ENCODE measurements around the gene YIPF1. TPM values are rescaled to one million over a fixed set of nuclear protein-coding genes. Genes with fewer than 3 reads are reported as not detected.

The YIPF1 gene
- polyA plus RNA-seq (ENCODE audit: insufficient read length in 3 of 3), result 10 to 100 TPM; 30.6 to 36.6 (median 35.5) TPM
- long read RNA-seq, donor 1, partial matches to known transcripts, result 14 of 17 reads
- long read RNA-seq, donor 1, other reads (novel, unspliced or antisense), result 0 of 17 reads
- long read RNA-seq, donor 2, transcript YIPF1-203 (11 exons, 1,602 nt), result major isoform, 8 of 159 reads
- long read RNA-seq, donor 2, partial matches to known transcripts, result 97 of 159 reads
- long read RNA-seq, donor 2, other reads (novel, unspliced or antisense), result 54 of 159 reads
- long read RNA-seq, donor 3, partial matches to known transcripts, result 9 of 11 reads
- long read RNA-seq, donor 3, other reads (novel, unspliced or antisense), result 0 of 11 reads
- long read RNA-seq, donor 4, partial matches to known transcripts, result 0 of 2 reads
- long read RNA-seq, donor 4, other reads (novel, unspliced or antisense), result 0 of 2 reads
- long read RNA-seq, donor 5, partial matches to known transcripts, result 0 of 2 reads
- long read RNA-seq, donor 5, other reads (novel, unspliced or antisense), result 0 of 2 reads
- long read RNA-seq, donor 6, partial matches to known transcripts, result 15 of 19 reads
- long read RNA-seq, donor 6, other reads (novel, unspliced or antisense), result 0 of 19 reads
- long read RNA-seq, donor 7, partial matches to known transcripts, result 15 of 17 reads
- long read RNA-seq, donor 7, other reads (novel, unspliced or antisense), result 0 of 17 reads
- long read RNA-seq, donor 8, partial matches to known transcripts, result 10 of 11 reads
- long read RNA-seq, donor 8, other reads (novel, unspliced or antisense), result 0 of 11 reads
- long read RNA-seq, donor 9, transcript YIPF1-203 (11 exons, 1,602 nt), result major isoform, 5 of 5 reads
- long read RNA-seq, donor 9, partial matches to known transcripts, result 0 of 5 reads
- long read RNA-seq, donor 9, other reads (novel, unspliced or antisense), result 0 of 5 reads
- long read RNA-seq, donor 10, partial matches to known transcripts, result 0 of 4 reads
- long read RNA-seq, donor 10, other reads (novel, unspliced or antisense), result 0 of 4 reads
- long read RNA-seq, donor 11, partial matches to known transcripts, result 6 of 9 reads
- long read RNA-seq, donor 11, other reads (novel, unspliced or antisense), result 0 of 9 reads
- long read RNA-seq, donor 12, partial matches to known transcripts, result 25 of 33 reads
- long read RNA-seq, donor 12, other reads (novel, unspliced or antisense), result 5 of 33 reads
- long read RNA-seq, donor 13, partial matches to known transcripts, result 10 of 12 reads
- long read RNA-seq, donor 13, other reads (novel, unspliced or antisense), result 0 of 12 reads
- long read RNA-seq, donor 14, result 0 reads
- long read RNA-seq, donor 15, transcript YIPF1-203 (11 exons, 1,602 nt), result major isoform, 6 of 32 reads
- long read RNA-seq, donor 15, partial matches to known transcripts, result 25 of 32 reads
- long read RNA-seq, donor 15, other reads (novel, unspliced or antisense), result 0 of 32 reads
- long read RNA-seq, donor 16, transcript YIPF1-203 (11 exons, 1,602 nt), result major isoform, 7 of 14 reads
- long read RNA-seq, donor 16, partial matches to known transcripts, result 0 of 14 reads
- long read RNA-seq, donor 16, other reads (novel, unspliced or antisense), result 5 of 14 reads

DNA sequence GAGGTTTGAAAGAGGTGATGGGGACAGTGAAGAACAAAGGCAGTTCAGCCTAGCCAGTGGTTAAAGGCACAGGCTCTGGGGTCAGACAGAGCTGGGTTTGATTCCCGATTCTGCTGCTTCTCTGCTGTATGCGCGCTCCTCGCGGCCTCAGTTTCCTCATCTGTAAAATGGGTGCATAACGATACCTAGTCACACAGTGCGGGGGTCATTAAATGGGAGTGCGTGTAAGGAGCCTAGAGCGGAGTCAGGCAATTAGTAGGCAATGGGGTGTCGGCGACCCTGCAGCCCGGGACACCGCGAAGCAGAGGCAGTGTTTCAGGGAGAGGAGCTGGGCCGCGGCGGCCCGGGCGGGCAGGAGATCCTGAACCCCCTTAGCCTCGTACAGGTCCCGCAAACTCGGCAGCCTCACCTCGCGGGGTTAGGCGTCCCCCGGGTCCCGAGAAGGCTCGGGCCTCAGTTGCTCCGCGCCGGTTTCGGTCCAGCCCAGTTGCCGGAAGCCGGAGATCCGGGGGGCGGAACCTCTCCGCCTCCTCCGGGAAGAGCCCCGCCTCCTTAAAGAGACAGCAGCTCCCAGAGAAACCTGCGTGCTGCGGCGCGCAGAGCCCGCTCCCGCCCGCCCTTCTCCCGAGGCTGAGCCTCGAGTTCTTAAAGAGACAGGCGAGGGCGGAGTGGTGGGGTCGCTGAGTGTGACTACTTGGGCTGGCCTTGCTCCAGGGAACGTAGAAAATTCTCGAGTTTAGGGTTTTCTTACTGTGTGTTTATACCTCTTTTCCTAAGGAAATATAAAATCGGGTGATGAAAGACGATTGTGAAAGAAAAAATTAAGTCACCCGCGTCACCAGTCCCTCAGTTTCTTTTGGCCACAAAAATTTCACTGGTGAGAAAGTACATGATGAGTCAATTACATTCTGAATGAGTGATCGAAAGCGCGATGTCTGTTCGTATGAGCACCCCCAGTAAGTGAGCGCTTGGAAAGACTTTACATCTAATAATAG is at the start of gene YIPF1:
YIPF1 (minus strand) TSS at position 494 of the 995 bp plus-strand sequence. CDS start 860 bp downstream, outside the sequence.
- peak; percentile 87 for DNase-seq

DNA sequence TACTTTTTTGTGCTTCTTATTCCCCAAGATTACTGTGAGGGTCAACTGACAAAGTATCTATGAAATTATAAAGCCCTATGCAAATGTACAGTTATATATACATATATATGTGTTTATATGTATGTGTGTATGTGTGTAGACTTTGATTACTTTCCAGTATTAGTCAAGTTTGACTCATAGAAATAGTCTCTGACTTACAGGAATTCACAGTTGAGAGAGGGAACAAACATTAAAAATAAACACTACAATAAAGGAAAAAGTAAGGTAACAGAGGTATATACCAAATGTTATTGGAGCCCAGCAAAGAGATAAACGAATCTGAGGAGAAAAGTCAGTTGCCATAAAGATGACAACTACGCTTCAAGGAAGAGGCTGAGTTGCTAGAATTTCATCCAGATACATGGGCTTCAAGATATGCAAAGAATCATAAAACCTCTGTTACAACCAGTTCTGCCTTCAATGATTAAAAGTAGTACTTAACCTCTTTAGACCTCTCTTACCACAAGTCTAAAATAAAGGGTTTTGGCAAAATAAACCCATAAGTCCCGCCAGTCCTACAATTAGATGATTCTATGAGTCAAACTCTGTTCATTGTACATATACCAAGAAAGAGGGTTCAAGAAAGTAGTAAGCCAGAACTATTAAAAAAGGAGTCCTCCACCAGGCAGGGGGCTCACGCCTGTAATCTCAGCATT is 48.7 kb upstream of the YIPF1 start:
- no peak for DNase-seq

DNA sequence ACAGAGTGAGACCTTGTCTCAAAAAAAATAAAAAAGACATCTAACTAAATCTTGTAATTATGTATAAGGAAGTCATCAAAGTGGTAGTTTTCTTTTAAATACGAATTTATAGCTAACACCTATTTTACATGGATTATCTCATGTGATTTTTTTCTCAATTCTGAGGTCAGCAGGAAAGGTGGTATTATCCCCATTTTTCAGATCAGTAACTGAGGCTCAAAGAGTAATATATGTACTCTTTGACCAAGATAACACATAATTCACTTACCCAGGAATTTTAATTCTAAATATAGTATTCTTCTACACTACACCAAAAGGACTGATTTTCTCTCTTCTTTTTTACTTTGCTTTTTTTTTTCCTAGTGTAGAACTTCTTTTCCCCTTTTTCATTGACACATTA is 46.8 kb upstream of the YIPF1 start:
- DNase-seq, result no peak

DNA sequence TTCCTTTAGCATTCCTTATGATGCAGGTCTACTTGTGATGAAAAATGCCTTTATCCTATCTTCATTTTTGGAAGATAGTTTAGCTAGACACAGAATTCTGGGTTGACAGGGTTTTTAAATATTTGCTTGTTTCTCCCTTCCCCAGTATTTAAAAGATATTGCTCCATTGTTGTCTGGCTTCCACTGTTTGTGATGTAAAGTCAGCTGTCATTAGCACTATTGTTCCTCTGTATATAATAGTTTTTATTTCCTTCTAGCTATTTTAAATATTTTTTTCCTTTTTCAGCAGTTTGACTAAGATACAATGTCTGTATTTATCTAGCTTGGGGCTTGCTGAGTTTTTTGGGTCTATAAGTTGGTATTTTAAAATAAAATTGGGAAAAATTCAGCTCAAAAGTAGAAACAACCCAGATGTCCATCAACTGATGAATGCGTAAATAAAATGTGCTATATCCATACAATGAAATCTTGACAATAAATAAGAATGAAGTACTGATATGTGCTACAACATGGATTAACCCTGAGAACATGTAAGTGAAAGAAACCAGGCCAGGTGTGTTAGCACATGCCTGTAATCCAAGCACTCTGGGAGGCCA is 44.7 kb upstream of the YIPF1 start:
- DNase-seq, result no peak

DNA sequence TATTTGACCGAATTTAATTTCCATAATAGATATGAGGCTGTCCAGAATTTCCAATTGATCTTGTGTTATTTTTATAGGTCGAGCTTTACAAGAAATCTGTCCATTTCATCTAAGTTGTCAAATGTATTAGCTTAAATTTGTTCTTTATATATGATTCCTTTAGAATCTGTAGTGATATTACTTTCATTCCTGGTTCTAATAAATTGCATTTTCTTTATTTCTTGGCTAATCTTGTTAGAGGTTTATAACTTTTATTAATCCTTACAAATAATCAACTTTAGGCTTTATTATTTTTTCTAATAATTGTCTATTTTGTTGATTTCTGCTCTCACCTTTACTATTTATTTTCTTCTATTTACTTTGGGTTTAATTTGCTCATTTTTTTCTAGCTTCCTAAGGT is 41.9 kb upstream of the YIPF1 start:
- DNase-seq, result no peak

DNA sequence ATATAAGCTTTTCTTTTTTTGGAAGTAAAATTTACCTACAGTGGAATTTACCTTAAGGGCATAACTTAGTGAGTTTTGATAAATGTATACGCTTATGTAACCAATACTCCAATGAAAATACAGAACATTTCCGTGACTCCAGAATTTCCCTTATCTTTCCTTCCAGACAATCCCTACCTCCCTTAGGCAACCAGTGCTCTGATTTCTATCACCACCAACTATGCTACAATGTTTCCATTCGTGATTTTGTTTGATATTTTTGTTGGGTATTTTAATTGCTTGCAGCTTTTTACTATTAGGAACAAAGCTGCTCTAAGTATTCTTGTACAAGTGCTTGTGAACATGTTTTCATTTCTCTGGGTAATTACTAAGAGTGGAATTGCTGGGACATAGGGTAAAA is 41.3 kb upstream of the YIPF1 start:
- no peak for DNase-seq

DNA sequence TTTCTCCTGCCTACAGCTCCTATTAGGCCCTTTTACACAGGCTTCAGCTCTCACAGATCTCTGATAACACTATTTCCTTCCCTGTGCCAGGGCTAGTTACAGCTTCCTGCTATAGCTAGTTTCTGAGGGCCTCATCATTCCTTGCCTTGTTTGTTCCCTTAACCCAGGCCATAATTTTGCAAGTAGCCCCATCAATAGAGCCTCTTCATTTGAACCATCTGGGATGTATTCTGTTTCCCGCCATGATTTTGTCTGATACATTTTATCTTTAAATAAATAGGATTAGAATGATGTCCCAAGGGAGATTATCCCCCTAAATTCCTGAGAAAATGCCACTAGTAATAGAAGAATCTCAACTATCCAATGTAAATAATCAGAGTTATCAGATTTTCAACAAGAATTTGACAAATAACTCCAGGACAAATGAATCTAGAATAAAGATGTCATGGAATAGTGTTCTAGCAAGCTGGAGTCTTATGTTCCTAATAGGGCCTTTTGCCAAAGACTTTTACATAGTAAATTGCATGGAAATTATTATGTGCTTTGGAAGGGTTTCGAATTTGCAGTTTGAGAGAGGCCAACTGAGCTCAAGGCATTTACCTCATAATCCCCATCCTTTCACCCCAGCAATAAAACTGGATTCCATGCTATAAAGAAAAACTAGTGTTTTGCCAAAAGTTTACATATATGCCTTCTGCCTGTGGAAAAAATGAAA is 39.8 kb upstream of the YIPF1 start:
- peak; percentile 54 for DNase-seq

DNA sequence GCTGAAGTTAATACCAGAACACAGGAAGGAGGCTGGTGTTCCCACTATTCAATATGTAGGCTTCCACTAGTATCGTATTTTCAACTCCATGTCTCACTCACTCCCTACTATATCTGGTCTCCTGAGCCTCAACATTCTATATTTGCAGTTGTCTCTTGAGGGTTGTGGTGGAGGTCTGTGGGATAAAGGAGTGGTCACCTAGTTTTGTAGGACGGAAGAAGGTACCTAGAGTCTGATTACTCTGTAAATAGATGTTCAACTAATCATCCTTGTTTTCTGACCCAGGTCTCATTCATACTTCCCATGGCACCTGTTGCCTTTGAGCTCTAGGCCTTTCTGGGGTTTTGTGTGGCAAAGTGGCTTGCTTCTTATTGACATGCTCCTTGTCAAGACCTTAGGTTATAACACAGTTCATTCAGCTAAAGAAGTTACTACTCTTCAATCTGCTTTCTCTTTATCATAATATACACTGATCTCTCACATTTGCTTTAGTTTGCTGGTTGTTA is 37.8 kb upstream of the YIPF1 start:
- no peak for DNase-seq

DNA sequence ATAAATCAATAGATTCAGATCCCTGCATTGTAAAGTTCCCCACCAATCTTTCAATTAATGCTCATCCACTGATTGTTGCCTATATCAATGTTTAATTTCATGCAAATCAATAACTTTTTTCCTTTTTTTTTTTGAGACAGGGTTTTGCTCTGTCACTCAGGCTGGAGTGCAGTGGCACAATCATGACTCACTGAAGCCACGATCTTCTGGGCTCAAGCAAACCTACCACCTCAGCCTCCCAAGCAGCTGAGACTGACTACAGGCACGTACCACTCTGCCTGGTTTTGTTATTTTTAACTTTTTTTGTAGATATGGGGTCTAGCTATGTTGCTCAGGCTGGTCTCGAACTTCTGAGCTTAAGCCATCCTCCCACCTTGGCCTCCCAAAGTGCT is 30.1 kb upstream of the YIPF1 start:
- DNase-seq, result no peak

DNA sequence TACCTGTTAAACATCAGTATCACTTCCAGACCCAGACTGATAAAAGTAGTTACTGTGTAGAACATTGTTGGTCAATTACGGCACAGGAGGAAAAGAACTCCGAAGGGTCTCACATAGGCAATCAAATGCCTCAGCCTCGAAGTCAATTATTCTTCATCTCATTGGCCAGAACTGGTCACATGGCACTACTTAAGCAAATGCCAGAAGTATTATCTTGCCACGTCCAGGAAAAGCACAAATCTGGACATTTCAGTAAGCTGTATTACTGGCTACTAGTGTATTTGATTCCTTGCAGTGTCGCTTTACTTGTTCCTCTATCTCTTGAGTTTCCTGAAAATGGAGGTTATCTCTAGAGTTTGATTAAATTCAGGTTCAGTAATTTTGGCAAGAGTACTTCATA is 28.7 kb upstream of the YIPF1 start:
- DNase-seq, result no peak

DNA sequence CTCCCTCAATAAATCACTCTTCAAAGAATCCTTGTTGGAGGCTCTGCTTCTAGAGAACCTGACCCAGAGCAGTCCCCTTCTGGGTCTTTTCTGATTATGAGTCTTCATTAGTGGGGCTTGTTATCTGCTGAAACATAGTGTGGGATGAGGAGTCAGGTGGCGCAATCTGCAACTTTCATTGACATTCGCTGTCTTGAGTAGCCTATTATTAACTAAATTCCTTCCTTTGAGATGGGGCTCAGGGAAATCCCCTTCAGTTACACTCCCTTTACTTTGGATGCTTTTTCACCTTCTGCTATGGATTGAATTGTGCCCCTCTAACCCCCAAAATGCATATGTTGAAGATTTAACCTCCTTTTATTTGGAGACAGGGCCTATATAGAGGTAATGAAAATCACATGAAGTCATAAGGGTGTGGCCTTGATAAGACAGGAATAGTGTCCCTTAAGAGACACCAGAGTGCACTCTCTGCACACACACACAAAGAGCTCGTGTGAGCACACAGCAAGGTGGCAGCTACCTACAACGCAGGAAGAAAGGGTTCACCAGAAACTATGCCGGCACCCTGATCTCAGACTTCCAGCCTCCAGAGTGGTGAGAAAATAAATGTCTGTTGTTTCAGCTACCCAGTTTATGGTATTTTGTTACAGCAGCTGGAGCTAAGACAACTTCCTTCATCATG is 23.9 kb upstream of the YIPF1 start:
- no peak for DNase-seq

DNA sequence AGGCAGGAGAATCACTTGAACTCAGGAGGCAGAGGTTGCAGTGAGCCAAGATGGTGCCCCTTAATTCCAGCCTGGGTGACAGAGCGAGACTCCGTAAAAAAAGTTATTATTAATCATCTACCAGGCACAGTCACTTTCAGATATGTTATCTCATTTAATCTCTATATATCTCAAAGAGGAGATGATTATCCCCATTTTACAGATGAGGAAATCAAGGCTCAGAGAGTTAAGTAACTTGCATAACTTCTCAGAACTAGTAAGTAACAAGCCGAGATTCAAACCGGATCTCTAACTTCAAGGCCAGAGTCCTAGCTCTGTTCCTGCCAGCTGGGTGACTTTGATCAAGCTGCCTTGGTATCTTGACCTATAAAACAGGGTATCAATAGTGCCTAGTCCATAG is 21.8 kb upstream of the YIPF1 start:
- no peak for DNase-seq

DNA sequence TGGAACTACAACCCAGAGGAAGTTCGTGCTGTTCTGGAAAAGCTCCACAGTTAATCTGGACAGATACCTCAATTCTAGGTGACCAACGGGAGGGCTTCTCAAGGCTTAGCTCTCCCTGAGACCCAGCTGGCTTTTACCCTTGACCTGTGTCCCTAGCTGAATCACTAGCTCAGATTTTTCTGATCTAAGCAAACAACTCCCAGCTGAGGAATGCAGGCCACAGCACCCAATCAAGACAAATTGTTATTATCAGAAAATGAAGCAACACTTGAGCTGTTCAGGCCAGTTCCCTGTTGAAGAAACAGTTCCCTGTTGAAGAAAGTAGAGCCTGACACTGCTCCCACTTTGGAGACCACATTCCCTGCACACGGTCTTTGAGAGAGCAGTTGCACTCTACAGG is 20.3 kb upstream of the YIPF1 start:
- DNase-seq, result no peak

DNA sequence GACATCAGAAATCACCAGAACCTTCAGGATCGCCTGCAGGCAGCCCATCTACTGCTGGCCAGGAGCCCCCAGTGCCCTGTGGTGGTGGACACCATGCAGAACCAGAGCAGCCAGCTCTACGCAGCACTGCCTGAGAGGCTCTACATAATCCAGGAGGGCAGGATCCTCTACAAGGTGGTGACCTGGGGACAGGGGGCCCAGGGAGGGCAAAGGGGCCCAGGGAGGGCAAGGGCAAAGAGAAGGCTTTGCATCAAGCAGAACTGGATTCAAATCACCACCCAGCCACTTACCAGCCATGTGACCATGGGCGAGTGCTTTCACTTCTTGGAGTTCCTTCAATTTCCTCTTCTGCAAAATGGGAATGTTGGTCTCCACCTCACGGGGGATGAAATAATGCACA is 16.5 kb upstream of the YIPF1 start:
- DNase-seq, result no peak

DNA sequence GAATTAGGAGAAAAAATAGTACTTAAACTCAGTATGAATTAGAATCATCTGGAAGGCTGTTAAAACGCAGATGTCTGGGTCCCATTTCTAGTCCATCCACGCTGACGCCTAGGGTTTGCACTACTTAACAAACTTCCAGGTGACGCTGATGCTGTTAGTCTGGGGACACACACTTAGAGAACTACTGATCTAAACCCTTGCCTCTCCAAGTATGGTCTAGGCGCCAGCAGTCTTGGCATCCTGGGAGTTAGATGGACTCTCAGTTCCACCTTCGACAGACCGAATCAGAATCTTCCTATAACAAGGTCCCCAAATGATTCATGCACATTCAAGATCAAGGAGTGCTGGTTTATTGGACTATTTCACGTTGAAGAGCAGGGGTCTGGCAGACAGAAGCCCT is 15.9 kb upstream of the YIPF1 start:
- no peak for DNase-seq

DNA sequence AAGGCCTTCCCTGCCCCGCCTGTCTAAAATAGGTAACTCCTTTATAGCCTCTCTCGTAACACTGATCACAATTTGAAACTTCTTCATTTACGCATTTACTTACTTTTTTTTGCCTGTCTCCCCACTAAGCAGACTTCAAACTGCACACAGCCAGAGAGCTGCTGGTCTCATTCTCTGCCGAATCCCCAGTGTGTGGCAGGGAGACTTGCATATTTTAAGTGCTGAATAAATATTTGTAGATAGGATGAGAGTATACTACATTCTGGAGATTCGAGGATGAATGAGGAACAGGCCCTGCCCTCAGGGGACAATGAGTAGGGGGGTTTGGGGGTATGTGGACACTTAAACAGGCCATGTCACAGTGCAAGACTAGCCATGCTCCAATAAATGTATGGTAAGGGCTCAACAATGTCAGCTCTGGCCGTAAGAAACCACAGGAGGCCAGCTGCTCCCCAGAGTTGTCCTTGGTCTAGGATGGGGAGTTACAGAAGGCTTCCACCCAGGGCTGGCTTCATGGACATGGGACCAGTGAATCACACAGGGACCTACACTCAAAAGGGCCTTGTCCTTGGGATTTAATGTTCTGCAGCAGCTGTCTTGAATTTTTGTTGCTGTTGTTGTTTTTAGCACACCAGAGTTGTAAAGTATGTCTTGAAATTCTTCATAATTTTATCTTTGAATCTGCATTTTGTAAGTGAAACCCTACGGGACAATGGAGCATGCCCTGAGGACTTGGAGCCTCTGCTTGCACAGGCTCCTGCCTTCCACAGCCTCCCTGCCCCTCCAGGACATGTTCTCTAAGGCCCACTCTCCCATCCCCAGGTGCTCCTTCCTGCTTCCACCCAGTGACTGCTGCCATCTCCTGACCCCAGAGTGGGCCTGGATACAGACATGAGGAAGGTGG is 12.9 kb upstream of the YIPF1 start:
- DNase-seq, result no peak

DNA sequence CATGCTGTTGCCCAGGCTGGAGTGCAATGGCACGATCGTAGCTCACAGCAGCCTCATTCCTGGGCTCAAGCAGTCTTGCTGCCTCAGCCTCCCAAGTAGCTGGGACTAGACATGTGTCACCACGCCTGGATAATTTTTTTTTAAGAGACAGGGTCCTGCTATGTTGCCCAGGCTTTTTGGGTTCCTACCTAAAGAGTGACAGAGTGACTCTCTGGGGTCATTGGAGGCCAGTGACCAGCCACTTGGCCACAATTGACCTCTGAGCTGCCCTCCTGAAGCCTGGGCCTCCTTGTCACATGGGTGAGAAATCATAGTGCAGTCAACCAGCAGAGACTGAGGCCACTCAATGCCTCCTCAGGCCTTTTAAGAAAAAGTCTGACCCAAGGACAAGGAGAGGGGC is 10.1 kb upstream of the YIPF1 start:
- DNase-seq, result no peak
